Activated naive CD4-positive, alpha-beta T cell treated with anti-CD3 and anti-CD28 coated beads, Interleukin-2, amount 50 U/mL, for 72 hours (primary cell): ENCODE measurements around the gene ZFHX3. TPM values are rescaled to one million over a fixed set of nuclear protein-coding genes. Genes with fewer than 3 reads are reported as not detected.

Experiments
- ATAC-seq, 2 donors: fragments of 150-1000 bp; cut with Tn5 transposase; 2 replicates each; pipeline ENCODE4 v1.10.0; 2021; ENCODE audit warnings: mild to moderate bottlenecking in 2 of 2, moderate library complexity in 2 of 2
- DNase-seq, 2 donors: peaks; one replicate each; pipeline ENCODE4 v3.0.0; 2021 to 2022; ENCODE audit warnings: low spot score in 2 of 2
- H3K27ac Mint-ChIP-seq, 2 donors: one replicate each; pipeline ENCODE4 v1.8.0; 2022; ENCODE audit warnings: mild to moderate bottlenecking in 2 of 2, mixed read lengths in 2 of 2
- H3K36me3 Mint-ChIP-seq, 2 donors: one replicate each; pipeline ENCODE4 v1.8.0; 2022; ENCODE audit warnings: mixed read lengths in 2 of 2
- H3K9me3 Mint-ChIP-seq, 2 donors: one replicate each; pipeline ENCODE4 v1.8.0; 2022; ENCODE audit warnings: mixed read lengths in 2 of 2
- total RNA-seq, 2 donors: library from RNA; stranded (reverse); gene quantifications; one replicate each; pipeline ENCODE4 v1.2.3, GENCODE V29; 2022

ZFHX3 gene
- total RNA-seq, 2 donors from 2014 or later, result 0.07 to 1.7 TPM

- Mint-ChIP-seq H3K36me3 (no peaks in the 10 kb centered on the region), H3K27ac (no peak overlapping the region), H3K9me3 (no peaks in the 10 kb centered on the region)
- DNase-seq, result no peak
- peak in 1 of 2 donors; percentile 56 for ATAC-seq
Observed at GRCh38 chr16:72847187-72848027, 200.5 kb downstream of the ZFHX3 start.

- Mint-ChIP-seq H3K9me3 (no peaks in the 10 kb centered on the region), H3K27ac (no peak overlapping the region), H3K36me3 (no peaks in the 10 kb centered on the region)
- ATAC-seq (no peak), DNase-seq (no peak)
Observed at GRCh38 chr16:72846594-72846993, 201.3 kb downstream of the ZFHX3 start.

DNA sequence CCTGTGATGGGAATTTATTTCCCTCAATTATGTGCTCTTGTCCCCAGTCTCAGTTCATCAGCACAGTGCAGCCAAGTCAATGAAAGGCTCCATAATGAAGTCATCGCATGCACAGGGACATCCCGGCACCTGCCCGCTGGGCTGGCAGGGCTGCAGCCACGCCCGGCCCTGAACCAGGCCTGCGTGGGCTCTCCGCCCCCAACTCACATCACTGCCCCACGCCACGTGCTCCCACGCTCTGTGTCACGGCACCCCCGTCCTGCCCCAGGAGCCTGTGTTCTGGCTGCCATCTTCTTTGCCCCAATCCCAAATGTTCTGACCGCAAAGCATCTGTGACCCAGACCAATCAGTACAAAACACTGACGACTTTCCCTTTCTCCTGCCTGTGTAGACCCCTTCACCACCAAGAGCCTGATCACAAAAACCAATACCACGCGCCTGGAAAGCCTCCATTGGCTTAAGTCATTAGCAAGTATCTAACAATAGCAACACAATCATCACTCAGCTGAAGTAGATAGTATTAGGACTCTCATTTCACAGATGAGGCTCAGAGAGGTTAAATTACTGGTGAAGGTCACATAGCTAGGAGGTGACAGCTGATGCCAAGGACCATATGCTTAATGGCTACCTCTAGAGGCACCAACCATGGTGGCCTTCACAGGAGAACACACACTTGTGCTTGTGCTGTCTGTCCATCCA lies 202.5 kb downstream of the ZFHX3 start:
- Mint-ChIP-seq H3K27ac (no peak overlapping the region), H3K36me3 (no peaks in the 10 kb centered on the region), H3K9me3 (no peaks in the 10 kb centered on the region)
- DNase-seq, result no peak
- no peak for ATAC-seq

GRCh38 chr16:72844225-72844920 lies 203.6 kb downstream of the ZFHX3 start:
- Mint-ChIP-seq H3K9me3 (no peaks in the 10 kb centered on the region), H3K36me3 (no peaks in the 10 kb centered on the region), H3K27ac (no peak overlapping the region)
- DNase-seq, result no peak
- no peak for ATAC-seq

DNA sequence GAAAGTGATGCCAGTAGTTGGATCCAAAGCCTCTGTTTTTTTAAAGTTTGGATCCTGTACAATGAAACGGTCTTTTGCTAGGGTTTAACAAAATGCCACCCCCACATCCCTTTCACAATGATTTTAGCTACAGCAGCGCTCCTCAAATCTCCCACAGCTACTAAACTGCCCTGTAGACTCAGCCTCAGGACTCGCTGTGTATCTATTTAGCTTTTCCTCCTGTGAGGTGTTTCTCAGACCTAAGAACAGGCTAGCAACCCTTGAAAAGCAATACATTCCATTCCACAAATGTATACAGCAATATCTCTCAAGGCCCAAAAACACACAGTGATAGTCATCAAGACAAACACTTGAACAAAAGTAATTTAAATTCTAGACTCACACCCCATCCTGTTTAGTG lies 206.4 kb downstream of the ZFHX3 start:
- Mint-ChIP-seq H3K27ac (no peak overlapping the region), H3K36me3 (no peaks in the 10 kb centered on the region), H3K9me3 (no peaks in the 10 kb centered on the region)
- no peak for ATAC-seq
- DNase-seq, result no peak

DNA sequence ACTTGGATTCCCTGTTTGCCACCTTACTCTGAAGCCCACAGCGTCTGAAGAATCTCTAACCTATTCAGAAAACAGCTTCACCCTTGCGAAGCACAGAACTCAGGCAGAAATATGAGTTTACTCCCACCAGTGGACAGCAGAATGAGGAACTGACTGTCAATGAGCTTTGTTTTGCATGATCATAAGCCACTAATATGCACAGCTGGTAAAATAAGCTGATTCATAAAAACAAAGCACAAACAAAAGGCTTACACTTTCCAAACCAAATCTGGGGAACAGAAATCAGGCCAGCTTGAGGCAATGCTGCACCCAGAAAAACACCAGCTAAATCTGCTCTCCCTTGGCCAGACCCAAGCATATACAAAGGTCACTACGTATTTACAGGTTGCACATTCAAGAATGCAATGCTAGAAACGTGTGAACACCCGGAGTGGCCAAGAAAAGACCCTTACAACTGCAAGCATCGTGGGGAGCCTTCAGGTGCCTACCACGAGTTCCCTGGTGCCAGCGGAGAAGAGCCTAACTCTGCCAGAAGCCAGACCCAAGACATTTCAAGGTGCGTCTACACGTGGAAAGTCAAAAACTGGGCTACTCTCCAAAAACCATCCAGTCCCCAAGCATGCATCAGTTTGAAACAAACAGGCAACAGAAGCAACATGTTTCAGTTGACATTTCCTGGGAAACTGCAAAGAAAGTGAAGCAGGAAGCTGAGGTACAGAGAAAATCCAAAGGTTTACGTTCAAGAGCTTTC lies 207.1 kb downstream of the ZFHX3 start:
- no peak overlapping the region for H3K27ac Mint-ChIP-seq
- no peaks in the 10 kb centered on the region for H3K9me3 Mint-ChIP-seq
- DNase-seq, result no peak
- ATAC-seq, result no peak
- no peaks in the 10 kb centered on the region for H3K36me3 Mint-ChIP-seq

- no peaks in the 10 kb centered on the region for H3K36me3 Mint-ChIP-seq
- H3K27ac Mint-ChIP-seq, result peak overlapping the region in 1 of 2 donors; percentile 36
- ATAC-seq, result no peak
- no peak for DNase-seq
- H3K9me3 Mint-ChIP-seq, result no peaks in the 10 kb centered on the region
Observed at GRCh38 chr16:72838951-72839350, 209.0 kb downstream of the ZFHX3 start.

DNA sequence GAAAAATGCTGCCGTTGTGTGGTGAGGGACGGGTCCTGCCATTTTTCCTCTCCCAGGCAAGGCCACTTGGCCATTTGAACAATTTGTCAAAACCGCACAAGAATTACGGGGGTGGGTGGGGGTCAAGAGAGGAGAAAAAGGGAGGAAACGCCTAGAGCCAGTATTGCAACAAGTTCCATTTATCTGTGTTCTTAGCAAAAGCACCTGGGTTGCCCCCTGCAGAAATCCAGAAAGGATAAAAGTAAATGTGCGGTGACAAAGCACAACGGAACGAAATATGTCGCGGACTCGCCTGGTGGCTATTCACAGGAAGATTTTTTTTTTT lies 209.4 kb downstream of the ZFHX3 start:
- H3K36me3 Mint-ChIP-seq, result no peaks in the 10 kb centered on the region
- DNase-seq, result no peak
- H3K9me3 Mint-ChIP-seq, result no peaks in the 10 kb centered on the region
- no peak overlapping the region for H3K27ac Mint-ChIP-seq
- no peak for ATAC-seq

DNA sequence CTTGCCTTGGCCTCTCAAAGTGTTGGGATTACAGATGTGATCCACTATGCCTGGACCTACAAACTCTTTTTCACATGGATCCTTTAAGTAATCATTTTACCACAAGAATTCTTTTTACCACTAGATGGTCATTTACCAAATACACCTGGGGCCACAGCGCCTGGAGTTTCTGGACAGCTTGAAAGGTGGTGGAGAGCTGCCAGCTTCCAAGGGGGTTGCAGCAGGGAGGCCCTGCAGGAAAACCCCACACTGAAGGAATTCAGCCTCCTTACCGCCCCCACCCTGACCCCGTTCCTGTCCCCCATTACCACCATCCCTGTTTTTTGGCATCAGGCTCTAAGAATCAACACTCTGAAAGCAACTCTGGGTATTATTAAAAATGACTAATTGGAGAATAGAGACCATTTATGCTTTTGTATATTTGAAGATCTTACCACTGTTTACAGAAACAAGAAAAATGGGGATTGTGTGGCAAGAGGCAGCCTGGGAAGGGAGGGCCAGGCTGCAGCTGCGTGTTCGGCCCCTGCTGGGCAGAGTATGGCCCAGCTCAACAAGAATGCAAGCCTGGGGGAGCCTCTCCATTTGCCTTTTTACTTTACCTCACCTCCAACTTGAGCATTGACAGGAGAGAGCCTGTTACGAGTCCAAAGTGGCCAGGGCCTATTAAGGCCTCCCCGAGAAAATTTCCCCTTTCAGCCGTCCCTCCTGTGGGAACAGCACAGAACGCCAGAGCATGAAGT lies 209.9 kb downstream of the ZFHX3 start:
- Mint-ChIP-seq H3K27ac (no peak overlapping the region), H3K9me3 (no peaks in the 10 kb centered on the region), H3K36me3 (no peaks in the 10 kb centered on the region)
- no peak for ATAC-seq
- no peak for DNase-seq

- DNase-seq (no peak), ATAC-seq (no peak)
- Mint-ChIP-seq H3K36me3 (no peaks in the 10 kb centered on the region), H3K9me3 (no peaks in the 10 kb centered on the region), H3K27ac (no peak overlapping the region)
Observed at GRCh38 chr16:72836985-72837384, 210.9 kb downstream of the ZFHX3 start.

DNA sequence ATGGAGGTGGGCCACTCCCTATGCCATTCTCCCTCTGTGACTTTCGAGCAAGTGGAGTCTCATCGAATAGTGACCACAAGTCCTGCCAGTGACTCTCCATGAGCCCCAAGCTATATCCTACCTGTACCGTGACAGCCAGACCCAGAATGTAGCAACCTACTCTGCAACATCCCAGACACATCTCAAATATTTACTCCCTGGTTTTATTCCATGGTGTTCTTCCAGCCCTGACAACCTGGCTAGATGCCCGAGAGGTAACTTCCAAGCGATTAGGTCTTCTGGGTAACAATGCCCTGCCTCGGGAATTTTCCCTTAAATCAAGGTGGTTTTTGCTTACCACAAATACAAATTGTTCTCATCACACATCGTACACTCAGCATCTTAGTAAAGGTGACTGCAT lies 211.7 kb downstream of the ZFHX3 start:
- ATAC-seq, result no peak
- no peaks in the 10 kb centered on the region for H3K36me3 Mint-ChIP-seq
- H3K27ac Mint-ChIP-seq, result no peak overlapping the region
- H3K9me3 Mint-ChIP-seq, result no peaks in the 10 kb centered on the region
- DNase-seq, result no peak

GRCh38 chr16:72835086-72835485 lies 212.8 kb downstream of the ZFHX3 start:
- ATAC-seq (no peak), DNase-seq (no peak)
- Mint-ChIP-seq H3K27ac (no peak overlapping the region), H3K9me3 (no peaks in the 10 kb centered on the region), H3K36me3 (no peaks in the 10 kb centered on the region)

DNA sequence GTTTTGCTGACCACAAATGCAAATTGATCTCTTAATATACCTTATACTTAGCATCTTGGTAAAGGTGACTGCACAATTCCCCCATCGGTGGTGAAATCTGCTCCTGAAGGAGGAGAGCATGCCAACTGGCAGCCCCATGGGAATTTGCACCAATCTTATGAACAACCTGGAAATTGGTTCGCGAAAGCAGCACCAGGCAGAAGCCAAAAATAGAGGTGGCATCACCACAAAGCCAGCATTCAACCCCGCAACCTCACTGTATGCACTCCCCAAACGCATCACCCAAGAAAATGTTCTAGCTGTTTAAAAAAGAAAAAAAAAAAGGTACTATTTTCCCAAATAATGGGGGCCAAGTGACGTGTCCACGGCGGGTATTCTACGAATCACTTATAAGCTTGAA lies 213.4 kb downstream of the ZFHX3 start:
- ATAC-seq (no peak), DNase-seq (no peak)
- no peaks in the 10 kb centered on the region for H3K9me3 Mint-ChIP-seq
- H3K36me3 Mint-ChIP-seq, result no peaks in the 10 kb centered on the region
- H3K27ac Mint-ChIP-seq, result no peak overlapping the region

DNA sequence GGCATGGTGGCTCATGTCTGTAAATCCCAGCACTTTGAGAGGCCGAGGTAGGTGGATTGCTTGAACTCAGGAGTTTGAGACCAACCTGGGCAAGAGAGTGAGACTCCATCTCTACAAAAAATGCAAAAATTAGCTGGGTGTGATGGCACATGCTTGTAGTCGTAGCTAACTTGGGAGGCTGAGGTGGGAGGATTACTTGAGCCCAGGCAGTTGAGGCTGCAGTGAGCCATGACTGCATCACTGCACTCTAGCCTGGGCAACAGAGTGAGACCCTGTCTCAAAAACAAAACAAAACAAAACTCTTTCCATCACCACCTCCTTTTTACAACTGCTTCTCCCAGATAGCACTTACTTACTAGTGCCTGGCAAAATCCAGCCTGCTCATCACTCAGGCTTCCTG lies 214.0 kb downstream of the ZFHX3 start:
- no peaks in the 10 kb centered on the region for H3K36me3 Mint-ChIP-seq
- ATAC-seq (no peak), DNase-seq (no peak)
- no peaks in the 10 kb centered on the region for H3K9me3 Mint-ChIP-seq
- no peak overlapping the region for H3K27ac Mint-ChIP-seq

- no peaks in the 10 kb centered on the region for H3K9me3 Mint-ChIP-seq
- H3K27ac Mint-ChIP-seq, result no peak overlapping the region
- no peaks in the 10 kb centered on the region for H3K36me3 Mint-ChIP-seq
- DNase-seq, result no peak
- no peak for ATAC-seq
Observed at GRCh38 chr16:72833482-72833881, 214.4 kb downstream of the ZFHX3 start.

DNA sequence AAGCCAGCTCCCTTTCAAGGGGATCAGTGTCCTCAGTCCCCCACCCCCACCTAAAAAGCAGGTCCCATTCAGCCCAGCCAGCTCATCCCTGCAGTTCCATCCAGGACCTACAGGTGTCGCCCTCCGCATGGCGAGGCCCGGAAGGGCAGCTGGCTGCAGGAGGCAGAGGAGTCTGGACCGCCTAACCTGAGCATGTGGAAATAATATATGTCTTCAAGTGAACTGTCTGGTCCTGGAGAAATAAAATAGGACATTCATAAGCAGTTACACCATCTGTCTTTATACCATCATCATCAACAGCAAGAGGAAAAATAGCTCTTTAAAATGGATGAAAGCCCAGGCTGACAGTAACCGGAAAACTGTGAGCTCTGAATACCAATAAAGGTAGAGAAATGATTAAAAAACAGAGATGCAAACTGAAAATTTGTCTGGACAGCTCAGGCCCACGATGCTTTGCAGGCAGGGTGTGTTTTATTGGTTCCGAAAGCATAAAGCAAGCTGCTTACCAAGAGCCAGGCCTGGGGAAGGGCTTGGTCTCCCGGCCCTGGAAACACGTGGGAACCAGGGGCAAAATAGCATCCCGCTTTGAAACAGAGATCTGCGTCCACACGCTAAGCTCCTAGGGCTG lies 215.2 kb downstream of the ZFHX3 start:
- H3K36me3 Mint-ChIP-seq, result no peaks in the 10 kb centered on the region
- ATAC-seq, result peak; percentile 56 to 68
- H3K27ac Mint-ChIP-seq, result no peak overlapping the region
- DNase-seq, result peak; percentile 59 to 86
- H3K9me3 Mint-ChIP-seq, result no peaks in the 10 kb centered on the region
